HCT116 (cell line): Measurements from ENCODE around the gene ELFN1. TPM values are rescaled to one million over a fixed set of nuclear protein-coding genes. Genes with fewer than 3 reads are reported as not detected.

Experiments
- ATAC-seq: fragments of 200-7000 bp; cut with Tn5 transposase; 2 replicates; pipeline ENCODE4 v1.9.1; 2020; ENCODE audit warnings: mild to moderate bottlenecking, moderate library complexity
- BruUV-seq: library from RNA; stranded (reverse); fragments of 400-500 nt; replicated peaks from 2 replicates; lab custom pipeline; 2021; lab: Mats Ljungman, UMichigan
- CTCF ChIA-PET: fragments of 300-600 bp; sonication (Branson Sonifier 250); formaldehyde crosslinking; loops from one replicate; lab custom pipeline; 2021; ENCODE audit warnings: antibody characterized with exemption; lab: Charles Lee
- POLR2A ChIA-PET: fragments of 300-600, 350-600 bp; sonication (Branson Sonifier 250); formaldehyde crosslinking; loops from one replicate; lab custom pipeline; 2021; ENCODE audit warnings: antibody characterized with exemption; lab: Charles Lee
- RAD21 ChIA-PET, 2 experiments: fragments of 300-600 bp; sonication (Branson Sonifier 250); formaldehyde crosslinking; loops; one replicate each; lab custom pipeline; 2023; ENCODE audit warnings: low total read pairs in 2 of 2; ENCODE audit not compliant: uncharacterized antibody in 2 of 2, unreplicated experiment in 2 of 2, low non-redundant PET in 1 of 2; lab: Charles Lee
- DNase-seq: peaks from one replicate; pipeline ENCODE4 v3.0.0-alpha.2; 2010; ENCODE audit warnings: low read depth, low spot score
- H2AFZ ChIP-seq: fragments of 200-600 bp; shearing (Covaris generic), sonication (generic); 2 replicates; pipeline ENCODE4 v1.6.1; 2017; ENCODE audit warnings: low read depth, mixed run types, mixed read lengths, antibody characterized with exemption, low read length; ENCODE audit not compliant: poor library complexity, severe bottlenecking
- H3K27ac ChIP-seq: 2 replicates; pipeline ENCODE4 v1.5.1; 2012; ENCODE audit warnings: low read depth, low read length
- H3K27me3 ChIP-seq: fragments of 200-600 bp; sonication (generic); 2 replicates; pipeline ENCODE4 v1.6.1; 2016; ENCODE audit warnings: mixed run types, low read length, mixed read lengths; ENCODE audit not compliant: insufficient read depth
- H3K36me3 ChIP-seq, 2 experiments: fragments of 200-500 bp in 1 of 2; fragments of 200-600 bp in 1 of 2; sonication (Bioruptor generic) in 1 of 2; sonication (generic) in 1 of 2; 2 replicates each; pipeline versions ENCODE4 v1.5.1 to v1.6.1; 2014 to 2016; ENCODE audit warnings: low read length in 2 of 2, inconsistent platforms in 1 of 2, mixed read lengths in 1 of 2, mixed run types in 1 of 2; ENCODE audit not compliant: insufficient read depth in 2 of 2, control insufficient read depth in 1 of 2
- H3K4me1 ChIP-seq, 2 experiments: fragments of 200-600 bp in 1 of 2; sonication (generic) in 1 of 2; 2 replicates each; pipeline versions ENCODE4 v1.5.1 to v1.6.1; 2012 to 2017; ENCODE audit warnings: low read length in 2 of 2, inconsistent platforms in 1 of 2, mild to moderate bottlenecking in 1 of 2, mixed read lengths in 1 of 2, mixed run types in 1 of 2, moderate library complexity in 1 of 2; ENCODE audit not compliant: insufficient read depth in 2 of 2, control insufficient read depth in 1 of 2
- H3K4me2 ChIP-seq: fragments of 200-600 bp; sonication (generic); 2 replicates; pipeline ENCODE4 v1.6.1; 2017; ENCODE audit warnings: mixed run types, low read length, mixed read lengths
- H3K4me3 ChIP-seq, 2 experiments: fragments of 200-600 bp in 1 of 2; sonication (generic) in 1 of 2; replicated peaks in 1 of 2; 2 replicates each; pipeline ENCODE4 v1.5.1; 2011 to 2016; ENCODE audit warnings: low read length in 2 of 2, control low read depth in 1 of 2, low read depth in 1 of 2, mild to moderate bottlenecking in 1 of 2, mixed read lengths in 1 of 2, mixed run types in 1 of 2
- H3K79me2 ChIP-seq: fragments of 200-600 bp; sonication (generic); 2 replicates; pipeline ENCODE4 v1.6.1; 2017; ENCODE audit warnings: mild to moderate bottlenecking, mixed run types, low read length, moderate library complexity, mixed read lengths; ENCODE audit not compliant: insufficient read depth
- H3K9ac ChIP-seq: fragments of 200-600 bp; sonication (generic); 2 replicates; pipeline ENCODE4 v1.6.1; 2016; ENCODE audit warnings: low read length, mixed read lengths
- H3K9me2 ChIP-seq: fragments of 200-600 bp; sonication (generic), shearing (Covaris generic); 2 replicates; pipeline ENCODE4 v1.6.1; 2017; ENCODE audit warnings: mixed run types, mild to moderate bottlenecking, moderate library complexity; ENCODE audit not compliant: insufficient read depth
- H3K9me3 ChIP-seq, 2 experiments: fragments of 200-500 bp in 1 of 2; fragments of 200-600 bp in 1 of 2; sonication (Bioruptor generic) in 1 of 2; sonication (generic) in 1 of 2; 2 replicates each; pipeline ENCODE4 v1.6.1; 2014 to 2017; ENCODE audit warnings: low read length in 2 of 2, mixed read lengths in 2 of 2, inconsistent platforms in 1 of 2, low read depth in 1 of 2, mild to moderate bottlenecking in 1 of 2, mixed run types in 1 of 2, moderate library complexity in 1 of 2; ENCODE audit not compliant: control insufficient read depth in 1 of 2, insufficient read depth in 1 of 2
- H4K20me1 ChIP-seq: fragments of 200-600 bp; sonication (generic), shearing (Covaris generic); 2 replicates; pipeline ENCODE4 v1.6.1; 2017; ENCODE audit warnings: mixed run types, mild to moderate bottlenecking, moderate library complexity; ENCODE audit not compliant: insufficient read depth
- ATF3 ChIP-seq: IDR thresholded peaks from 2 replicates; pipeline ENCODE4 v1.6.1; 2012
- CBX3 ChIP-seq: IDR thresholded peaks from 2 replicates; pipeline ENCODE4 v1.6.1; 2012; ENCODE audit warnings: low read depth
- EGR1 ChIP-seq: IDR thresholded peaks from 2 replicates; pipeline ENCODE4 v1.6.1; 2012; ENCODE audit warnings: low read depth
- ELF1 ChIP-seq: IDR thresholded peaks from 2 replicates; pipeline ENCODE4 v1.6.1; 2012; ENCODE audit warnings: low read depth, borderline replicate concordance
- EZH2 ChIP-seq: fragments of 200-600 bp; sonication (generic); IDR thresholded peaks from 2 replicates; pipeline ENCODE4 v1.6.1; 2017; ENCODE audit warnings: antibody characterized with exemption, mixed run types
- EZH2phosphoT487 ChIP-seq: fragments of 200-600 bp; IDR thresholded peaks from 2 replicates; pipeline ENCODE4 v1.6.1; 2018; ENCODE audit warnings: antibody characterized with exemption, borderline replicate concordance
- POLR2A ChIP-seq: IDR thresholded peaks from 2 replicates; pipeline ENCODE4 v1.7.0; 2011; ENCODE audit warnings: borderline replicate concordance; ENCODE audit not compliant: insufficient read depth, insufficient read length; ENCODE audit errors: extremely low read depth
- RAD21 ChIP-seq: IDR thresholded peaks from 2 replicates; pipeline ENCODE4 v1.6.1; 2012; ENCODE audit warnings: low read depth, mild to moderate bottlenecking
- REST ChIP-seq: IDR thresholded peaks from 2 replicates; pipeline ENCODE4 v1.6.1; 2012; ENCODE audit warnings: low read depth
- SRF ChIP-seq: IDR thresholded peaks from 2 replicates; pipeline ENCODE4 v1.6.1; 2012; ENCODE audit warnings: low read depth
- ZFX ChIP-seq: fragments of 450-650 bp; IDR thresholded peaks from 2 replicates; pipeline ENCODE4 v1.6.1; 2017
- ZNF274 ChIP-seq: fragments of 200-500 bp; sonication (Bioruptor generic); IDR thresholded peaks from 2 replicates; pipeline ENCODE4 v1.6.1; 2014; ENCODE audit warnings: mild to moderate bottlenecking, low read depth, low read length, inconsistent platforms
- intact Hi-C: fragments of 100-400 bp; cut with micrococcal nuclease; formaldehyde crosslinking; loops from 2 replicates; pipeline ENCODE4 v1.10.0; 2022
- total RNA-seq: library from RNA; stranded (reverse); gene quantifications from one replicate; pipeline ENCODE4 v1.2.1, GENCODE V29; 2021; ENCODE audit not compliant: unreplicated experiment

Gene ELFN1
- total RNA-seq, 1 experiment from 2014 or later = 4.4 TPM

- no peak for TF ChIP-seq ZNF274
- no peak for TF ChIP-seq POLR2A
- TF ChIP-seq ZFX = no peak
- no peak for TF ChIP-seq SRF
- no peak for TF ChIP-seq EZH2phosphoT487
- no peak for TF ChIP-seq ELF1
- no peak for TF ChIP-seq ATF3
- TF ChIP-seq CBX3 = no peak
- TF ChIP-seq EZH2 = no peak
- TF ChIP-seq REST = no peak
These were observed 91.0 kb downstream of the ELFN1 start (continued) for GRCh38 chr7:1761097-1761496.

GRCh38 chr7:1761774-1762173, 91.7 kb downstream of the ELFN1 start:
- TF ChIP-seq RAD21 (no peak), EGR1 (no peak)
- TF ChIP-seq, all 23 proteins: peak for 0
- no peak overlapping the region for H2AFZ ChIP-seq
- H3K9me3 ChIP-seq = no peaks in the 10 kb centered on the region; a peak in 1 of 4 replicates
- H3K36me3 ChIP-seq = no peaks in the 10 kb centered on the region
- no TSS peak for BruUV-seq
- peaks cover 0 to 4% of the 10 kb centered on the region in 2 experiments; a peak in 1 of 4 replicates for H3K4me1 ChIP-seq
- H3K9me2 ChIP-seq = no peaks in the 10 kb centered on the region
- no peak overlapping the region for H3K4me2 ChIP-seq
- ChIA-PET POLR2A (no interaction called here), CTCF (no interaction called here), RAD21 (no interaction called here)
- no peak for DNase-seq
- no peak overlapping the region for H3K9ac ChIP-seq
- no peaks in the 10 kb centered on the region for H3K27me3 ChIP-seq
- intact Hi-C loops = no loop called here
- H3K4me3 ChIP-seq = no peak overlapping the region
- no peak overlapping the region for H3K27ac ChIP-seq
- ATAC-seq = no peak
- H3K79me2 ChIP-seq = no peaks in the 10 kb centered on the region
- H4K20me1 ChIP-seq = no peaks in the 10 kb centered on the region
